HCT116 (cell line): ENCODE data around the gene MGP. TPM values are rescaled to one million over a fixed set of nuclear protein-coding genes. Genes with fewer than 3 reads are reported as not detected.

Source experiments
- ATAC-seq: fragments of 200-7000 bp; cut with Tn5 transposase; 2 replicates; pipeline ENCODE4 v1.9.1; 2020; ENCODE audit warnings: mild to moderate bottlenecking, moderate library complexity
- BruUV-seq: library from RNA; stranded (reverse); fragments of 400-500 nt; replicated peaks from 2 replicates; lab custom pipeline; 2021; lab: Mats Ljungman, UMichigan
- CTCF ChIA-PET: fragments of 300-600 bp; sonication (Branson Sonifier 250); formaldehyde crosslinking; loops from one replicate; lab custom pipeline; 2021; ENCODE audit warnings: antibody characterized with exemption; lab: Charles Lee
- POLR2A ChIA-PET: fragments of 300-600, 350-600 bp; sonication (Branson Sonifier 250); formaldehyde crosslinking; loops from one replicate; lab custom pipeline; 2021; ENCODE audit warnings: antibody characterized with exemption; lab: Charles Lee
- RAD21 ChIA-PET, 2 experiments: fragments of 300-600 bp; sonication (Branson Sonifier 250); formaldehyde crosslinking; loops; one replicate each; lab custom pipeline; 2023; ENCODE audit warnings: low total read pairs in 2 of 2; ENCODE audit not compliant: uncharacterized antibody in 2 of 2, unreplicated experiment in 2 of 2, low non-redundant PET in 1 of 2; lab: Charles Lee
- DNase-seq: peaks from one replicate; pipeline ENCODE4 v3.0.0-alpha.2; 2010; ENCODE audit warnings: low read depth, low spot score
- H2AFZ ChIP-seq: fragments of 200-600 bp; shearing (Covaris generic), sonication (generic); 2 replicates; pipeline ENCODE4 v1.6.1; 2017; ENCODE audit warnings: low read depth, mixed run types, mixed read lengths, antibody characterized with exemption, low read length; ENCODE audit not compliant: poor library complexity, severe bottlenecking
- H3K27ac ChIP-seq: 2 replicates; pipeline ENCODE4 v1.5.1; 2012; ENCODE audit warnings: low read depth, low read length
- H3K27me3 ChIP-seq: fragments of 200-600 bp; sonication (generic); 2 replicates; pipeline ENCODE4 v1.6.1; 2016; ENCODE audit warnings: mixed run types, low read length, mixed read lengths; ENCODE audit not compliant: insufficient read depth
- H3K36me3 ChIP-seq, 2 experiments: fragments of 200-500 bp in 1 of 2; fragments of 200-600 bp in 1 of 2; sonication (Bioruptor generic) in 1 of 2; sonication (generic) in 1 of 2; 2 replicates each; pipeline versions ENCODE4 v1.5.1 to v1.6.1; 2014 to 2016; ENCODE audit warnings: low read length in 2 of 2, inconsistent platforms in 1 of 2, mixed read lengths in 1 of 2, mixed run types in 1 of 2; ENCODE audit not compliant: insufficient read depth in 2 of 2, control insufficient read depth in 1 of 2
- H3K4me1 ChIP-seq, 2 experiments: fragments of 200-600 bp in 1 of 2; sonication (generic) in 1 of 2; 2 replicates each; pipeline versions ENCODE4 v1.5.1 to v1.6.1; 2012 to 2017; ENCODE audit warnings: low read length in 2 of 2, inconsistent platforms in 1 of 2, mild to moderate bottlenecking in 1 of 2, mixed read lengths in 1 of 2, mixed run types in 1 of 2, moderate library complexity in 1 of 2; ENCODE audit not compliant: insufficient read depth in 2 of 2, control insufficient read depth in 1 of 2
- H3K4me2 ChIP-seq: fragments of 200-600 bp; sonication (generic); 2 replicates; pipeline ENCODE4 v1.6.1; 2017; ENCODE audit warnings: mixed run types, low read length, mixed read lengths
- H3K4me3 ChIP-seq, 2 experiments: fragments of 200-600 bp in 1 of 2; sonication (generic) in 1 of 2; replicated peaks in 1 of 2; 2 replicates each; pipeline ENCODE4 v1.5.1; 2011 to 2016; ENCODE audit warnings: low read length in 2 of 2, control low read depth in 1 of 2, low read depth in 1 of 2, mild to moderate bottlenecking in 1 of 2, mixed read lengths in 1 of 2, mixed run types in 1 of 2
- H3K79me2 ChIP-seq: fragments of 200-600 bp; sonication (generic); 2 replicates; pipeline ENCODE4 v1.6.1; 2017; ENCODE audit warnings: mild to moderate bottlenecking, mixed run types, low read length, moderate library complexity, mixed read lengths; ENCODE audit not compliant: insufficient read depth
- H3K9ac ChIP-seq: fragments of 200-600 bp; sonication (generic); 2 replicates; pipeline ENCODE4 v1.6.1; 2016; ENCODE audit warnings: low read length, mixed read lengths
- H3K9me2 ChIP-seq: fragments of 200-600 bp; sonication (generic), shearing (Covaris generic); 2 replicates; pipeline ENCODE4 v1.6.1; 2017; ENCODE audit warnings: mixed run types, mild to moderate bottlenecking, moderate library complexity; ENCODE audit not compliant: insufficient read depth
- H3K9me3 ChIP-seq, 2 experiments: fragments of 200-500 bp in 1 of 2; fragments of 200-600 bp in 1 of 2; sonication (Bioruptor generic) in 1 of 2; sonication (generic) in 1 of 2; 2 replicates each; pipeline ENCODE4 v1.6.1; 2014 to 2017; ENCODE audit warnings: low read length in 2 of 2, mixed read lengths in 2 of 2, inconsistent platforms in 1 of 2, low read depth in 1 of 2, mild to moderate bottlenecking in 1 of 2, mixed run types in 1 of 2, moderate library complexity in 1 of 2; ENCODE audit not compliant: control insufficient read depth in 1 of 2, insufficient read depth in 1 of 2
- H4K20me1 ChIP-seq: fragments of 200-600 bp; sonication (generic), shearing (Covaris generic); 2 replicates; pipeline ENCODE4 v1.6.1; 2017; ENCODE audit warnings: mixed run types, mild to moderate bottlenecking, moderate library complexity; ENCODE audit not compliant: insufficient read depth
- CTCF ChIP-seq, 3 experiments: fragments of 200-600 bp in 1 of 3; sonication (generic) in 1 of 3; IDR thresholded peaks in 2 of 3; conservative IDR thresholded peaks in 1 of 3; 2 replicates each; pipeline ENCODE4 v1.5.1; 2012 to 2017; ENCODE audit warnings: low read depth in 2 of 3, low read length in 2 of 3, antibody characterized with exemption in 1 of 3, borderline replicate concordance in 1 of 3, control low read depth in 1 of 3, mild to moderate bottlenecking in 1 of 3, mixed read lengths in 1 of 3, mixed run types in 1 of 3, moderate library complexity in 1 of 3; ENCODE audit not compliant: insufficient read depth in 1 of 3
- EGR1 ChIP-seq: IDR thresholded peaks from 2 replicates; pipeline ENCODE4 v1.6.1; 2012; ENCODE audit warnings: low read depth
- ELF1 ChIP-seq: IDR thresholded peaks from 2 replicates; pipeline ENCODE4 v1.6.1; 2012; ENCODE audit warnings: low read depth, borderline replicate concordance
- EZH2 ChIP-seq: fragments of 200-600 bp; sonication (generic); IDR thresholded peaks from 2 replicates; pipeline ENCODE4 v1.6.1; 2017; ENCODE audit warnings: antibody characterized with exemption, mixed run types
- EZH2phosphoT487 ChIP-seq: fragments of 200-600 bp; IDR thresholded peaks from 2 replicates; pipeline ENCODE4 v1.6.1; 2018; ENCODE audit warnings: antibody characterized with exemption, borderline replicate concordance
- JUND ChIP-seq: IDR thresholded peaks from 2 replicates; pipeline ENCODE4 v1.6.1; 2012
- MAX ChIP-seq: IDR thresholded peaks from 2 replicates; pipeline ENCODE4 v1.6.1; 2012
- POLR2A ChIP-seq: IDR thresholded peaks from 2 replicates; pipeline ENCODE4 v1.7.0; 2011; ENCODE audit warnings: borderline replicate concordance; ENCODE audit not compliant: insufficient read depth, insufficient read length; ENCODE audit errors: extremely low read depth
- POLR2AphosphoS5 ChIP-seq: IDR thresholded peaks from 2 replicates; pipeline ENCODE4 v1.6.1; 2011; ENCODE audit warnings: mild to moderate bottlenecking, low read depth, low read length, moderate library complexity
- RAD21 ChIP-seq: IDR thresholded peaks from 2 replicates; pipeline ENCODE4 v1.6.1; 2012; ENCODE audit warnings: low read depth, mild to moderate bottlenecking
- REST ChIP-seq: IDR thresholded peaks from 2 replicates; pipeline ENCODE4 v1.6.1; 2012; ENCODE audit warnings: low read depth
- SRF ChIP-seq: IDR thresholded peaks from 2 replicates; pipeline ENCODE4 v1.6.1; 2012; ENCODE audit warnings: low read depth
- TCF7L2 ChIP-seq: IDR thresholded peaks from 2 replicates; pipeline ENCODE4 v1.7.0; 2011; ENCODE audit warnings: borderline replicate concordance, inconsistent platforms; ENCODE audit not compliant: insufficient read depth, insufficient read length; ENCODE audit errors: extremely low read depth
- YY1 ChIP-seq: IDR thresholded peaks from 2 replicates; pipeline ENCODE4 v1.6.1; 2011; ENCODE audit warnings: low read length, low read depth, moderate library complexity, mild to moderate bottlenecking; ENCODE audit not compliant: insufficient replicate concordance; ENCODE audit errors: extremely low read depth
- intact Hi-C: fragments of 100-400 bp; cut with micrococcal nuclease; formaldehyde crosslinking; loops from 2 replicates; pipeline ENCODE4 v1.10.0; 2022
- total RNA-seq: library from RNA; stranded (reverse); gene quantifications from one replicate; pipeline ENCODE4 v1.2.1, GENCODE V29; 2021; ENCODE audit not compliant: unreplicated experiment

The MGP gene
- total RNA-seq, 1 experiment from 2014 or later = 1.3 TPM

GRCh38 chr12:14903386-14904098 lies 17.9 kb upstream of the MGP start:
- Histone ChIP-seq H3K9me3 (no peaks in the 10 kb centered on the region), H3K4me2 (no peak overlapping the region), H3K9me2 (no peaks in the 10 kb centered on the region), H3K9ac (no peak overlapping the region), H3K79me2 (no peaks in the 10 kb centered on the region), H3K36me3 (no peaks in the 10 kb centered on the region), H3K27me3 (no peaks in the 10 kb centered on the region), H3K27ac (no peak overlapping the region), H2AFZ (no peak overlapping the region), H3K4me1 (no peaks in the 10 kb centered on the region), H3K4me3 (no peak overlapping the region), H4K20me1 (no peaks in the 10 kb centered on the region)
- ChIA-PET CTCF (no interaction called here), RAD21 (no interaction called here), POLR2A (no interaction called here)
- DNase-seq (no peak), ATAC-seq (no peak)
- BruUV-seq = no TSS peak
- intact Hi-C loops = no loop called here
- TF ChIP-seq EZH2 (no peak), EGR1 (no peak), POLR2A (no peak), JUND (no peak), POLR2AphosphoS5 (no peak), RAD21 (no peak), MAX (no peak), CTCF (IDR thresholded peaks at IDR 0.05 in 2 of 3, conservative IDR thresholded peaks at IDR 0.05 in 1 of 3; ENCODE audit: borderline replicate concordance in 1 of 3, insufficient read depth in 1 of 3, low read depth in 2 of 3, low read length in 2 of 3) (no peak), EZH2phosphoT487 (no peak), YY1 (no peak), SRF (no peak), ELF1 (no peak), TCF7L2 (no peak), REST (no peak)
- TF ChIP-seq, all 23 proteins: peak for 0
